H7 (cell line): Measurements from ENCODE around the gene HDAC10. TPM values are rescaled to one million over a fixed set of nuclear protein-coding genes. Genes with fewer than 3 reads are reported as not detected.
"Not testable (repeated sequence)": the region's sequence is repeated elsewhere in the genome, so short reads cannot be mapped to it uniquely, and the experiment has no call there.

Experiments
- DNase-seq: peaks from one replicate; pipeline ENCODE4 v3.0.0; 2012
- H3K27me3 ChIP-seq: 2 replicates; pipeline ENCODE4 v1.6.0; 2011; ENCODE audit warnings: mild to moderate bottlenecking, low read length; ENCODE audit not compliant: control insufficient read depth, insufficient read depth
- H3K36me3 ChIP-seq: replicated peaks from 2 replicates; pipeline ENCODE4 v1.5.1; 2011; ENCODE audit warnings: low read length; ENCODE audit not compliant: control insufficient read depth, insufficient read depth
- H3K4me3 ChIP-seq: 2 replicates; pipeline ENCODE4 v1.5.1; 2011; ENCODE audit warnings: low read depth, mild to moderate bottlenecking, control low read depth, low read length, moderate library complexity; ENCODE audit not compliant: insufficient read depth
- total RNA-seq: library from RNA; depleted of rRNA; stranded (reverse); fragments of >200 nt; shearing (Covaris generic); gene quantifications from 2 replicates; pipeline ENCODE4 v1.2.3, GENCODE V29; 2014

Gene HDAC10
- total RNA-seq, 1 experiment from 2014 or later = 15.7 TPM

DNA sequence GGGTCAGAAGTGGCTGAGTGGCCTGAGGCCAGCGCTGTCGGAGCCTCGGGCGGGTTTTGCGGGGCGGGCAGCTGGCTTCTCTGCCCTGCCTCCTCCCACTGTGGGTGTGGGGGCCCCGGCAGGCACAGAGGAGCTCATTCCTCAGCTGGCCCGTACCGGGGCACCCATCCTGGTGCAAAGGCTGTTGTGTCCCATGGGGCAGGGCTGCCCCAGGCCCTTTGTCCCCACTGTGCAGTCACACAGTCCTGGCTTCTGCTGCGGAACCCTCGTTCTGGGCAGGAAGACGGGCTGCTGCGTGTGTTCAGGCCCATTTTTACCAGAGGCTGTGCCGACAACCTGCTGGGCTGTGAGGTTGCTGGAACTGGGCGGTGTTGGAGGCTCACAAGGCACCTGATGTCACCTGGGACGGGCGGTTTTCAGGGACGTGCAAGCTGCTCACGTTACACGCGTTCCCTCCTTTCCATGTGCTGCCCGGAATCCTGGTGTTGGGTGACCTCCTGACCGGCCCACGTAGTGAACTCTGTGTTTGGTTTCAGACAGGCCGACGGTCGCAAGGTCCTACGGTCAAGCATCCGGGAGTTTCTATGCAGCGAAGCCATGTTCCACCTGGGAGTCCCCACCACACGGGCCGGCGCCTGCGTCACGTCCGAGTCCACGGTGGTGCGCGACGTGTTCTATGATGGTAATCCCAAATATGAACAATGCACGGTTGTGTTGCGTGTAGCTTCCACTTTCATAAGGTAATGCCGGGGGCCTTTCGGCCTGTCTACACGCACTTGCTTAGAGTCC is 45.1 kb downstream of the HDAC10 start:
- Histone ChIP-seq H3K36me3 (peaks cover 3% of the 10 kb centered on the region), H3K4me3 (no peak overlapping the region), H3K27me3 (0 out of 2 replicates have a peak, but pooled peaks cover 2% of the 10 kb centered on the region)
- DNase-seq = no peak

DNA sequence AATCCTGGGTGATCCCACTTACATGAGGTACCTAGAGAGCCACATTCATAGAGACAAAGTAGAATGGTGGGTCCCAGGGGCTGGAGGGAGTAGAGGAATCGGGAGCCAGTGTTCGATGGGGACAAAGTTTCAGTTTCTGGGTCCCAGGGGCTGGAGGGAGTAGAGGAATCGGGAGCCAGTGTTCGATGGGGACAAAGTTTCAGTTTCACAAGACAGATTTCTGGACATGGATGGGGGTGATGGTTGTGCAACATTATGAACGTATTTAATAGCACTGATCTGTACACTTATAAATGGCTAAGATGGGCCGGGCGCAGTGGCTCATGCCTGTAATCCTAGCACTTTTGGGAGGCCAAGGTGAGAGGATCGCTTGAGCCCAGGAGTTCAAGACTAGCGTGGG is 46.1 kb downstream of the HDAC10 start:
- DNase-seq, H3K36me3 ChIP-seq, H3K4me3 ChIP-seq, H3K27me3 ChIP-seq: not testable (repeated sequence)

DNA sequence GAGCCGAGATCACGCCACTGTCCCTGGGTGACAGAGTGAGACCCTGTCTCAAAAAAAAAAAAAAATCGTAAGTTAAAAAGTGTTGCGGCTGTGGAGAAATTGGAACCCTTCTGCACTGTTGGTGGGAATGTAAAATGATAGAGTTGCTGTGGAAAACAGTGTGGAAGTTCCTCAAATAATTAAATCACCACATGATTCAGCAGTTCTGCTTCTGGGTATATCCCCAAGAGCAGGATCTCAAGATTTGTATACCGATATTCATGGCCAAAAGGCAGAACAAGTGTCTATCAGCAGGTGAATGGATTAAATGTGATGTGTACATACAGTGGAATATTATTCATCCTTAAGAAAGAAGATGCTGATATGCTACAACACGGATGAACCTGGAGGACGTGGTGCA is 46.5 kb downstream of the HDAC10 start:
- no peak for DNase-seq
- H3K4me3 ChIP-seq = no peak overlapping the region
- H3K27me3 ChIP-seq = 0 out of 2 replicates have a peak, but pooled peaks cover 2% of the 10 kb centered on the region
- H3K36me3 ChIP-seq = no peaks in the 10 kb centered on the region

DNA sequence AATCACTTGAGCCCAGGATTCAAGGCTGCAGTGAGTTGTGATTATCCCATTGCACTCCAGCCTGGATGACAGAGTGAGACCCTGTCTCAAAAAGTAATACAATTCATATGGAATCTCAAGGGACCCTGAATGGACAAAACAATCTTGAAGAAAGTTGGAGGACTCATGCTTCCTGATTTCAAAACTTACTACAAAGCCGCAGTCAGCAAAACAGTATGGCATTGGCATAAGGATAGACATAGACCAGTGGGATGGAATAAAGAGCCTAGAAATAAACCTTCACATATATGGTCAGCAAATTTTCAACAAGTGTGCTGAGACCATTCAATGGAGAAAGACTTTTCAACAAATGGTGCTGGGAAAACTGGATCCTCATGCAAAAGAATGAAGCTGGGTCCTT is 47.8 kb downstream of the HDAC10 start:
- 0 out of 2 replicates have a peak, but pooled peaks cover 2% of the 10 kb centered on the region for H3K27me3 ChIP-seq
- DNase-seq = no peak
- no peaks in the 10 kb centered on the region for H3K36me3 ChIP-seq
- H3K4me3 ChIP-seq = no peak overlapping the region

DNA sequence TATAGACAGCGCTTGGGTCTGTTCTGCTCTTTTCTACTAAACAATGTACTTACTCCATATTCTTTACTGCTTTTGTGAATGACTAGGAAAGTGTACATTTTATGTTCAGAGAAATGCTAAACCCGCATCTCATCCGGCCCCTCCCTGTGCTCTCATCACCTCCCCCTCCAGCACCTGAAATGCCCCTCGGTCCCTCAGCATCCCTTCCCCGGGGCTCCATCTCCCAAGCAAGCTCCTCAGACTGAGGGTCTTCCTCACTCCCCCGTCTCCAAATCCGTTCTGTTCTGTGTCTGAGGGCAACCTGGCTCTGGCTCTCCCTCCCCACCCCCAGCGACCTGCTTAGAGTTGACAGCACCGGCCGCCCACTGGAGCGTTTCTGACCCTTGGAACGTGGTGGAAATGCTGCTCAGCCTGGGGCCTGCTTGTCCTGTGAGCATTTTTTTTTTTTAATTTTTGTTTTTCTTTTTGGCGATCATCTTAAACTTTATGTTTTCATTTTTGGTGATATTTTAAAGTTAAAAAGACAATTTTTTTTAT is 48.9 kb downstream of the HDAC10 start:
- DNase-seq = no peak
- 0 out of 2 replicates have a peak, but pooled peaks cover 2% of the 10 kb centered on the region for H3K27me3 ChIP-seq
- peak overlapping the region; percentile 63 for H3K4me3 ChIP-seq
- peaks cover under 1% of the 10 kb centered on the region for H3K36me3 ChIP-seq

DNA sequence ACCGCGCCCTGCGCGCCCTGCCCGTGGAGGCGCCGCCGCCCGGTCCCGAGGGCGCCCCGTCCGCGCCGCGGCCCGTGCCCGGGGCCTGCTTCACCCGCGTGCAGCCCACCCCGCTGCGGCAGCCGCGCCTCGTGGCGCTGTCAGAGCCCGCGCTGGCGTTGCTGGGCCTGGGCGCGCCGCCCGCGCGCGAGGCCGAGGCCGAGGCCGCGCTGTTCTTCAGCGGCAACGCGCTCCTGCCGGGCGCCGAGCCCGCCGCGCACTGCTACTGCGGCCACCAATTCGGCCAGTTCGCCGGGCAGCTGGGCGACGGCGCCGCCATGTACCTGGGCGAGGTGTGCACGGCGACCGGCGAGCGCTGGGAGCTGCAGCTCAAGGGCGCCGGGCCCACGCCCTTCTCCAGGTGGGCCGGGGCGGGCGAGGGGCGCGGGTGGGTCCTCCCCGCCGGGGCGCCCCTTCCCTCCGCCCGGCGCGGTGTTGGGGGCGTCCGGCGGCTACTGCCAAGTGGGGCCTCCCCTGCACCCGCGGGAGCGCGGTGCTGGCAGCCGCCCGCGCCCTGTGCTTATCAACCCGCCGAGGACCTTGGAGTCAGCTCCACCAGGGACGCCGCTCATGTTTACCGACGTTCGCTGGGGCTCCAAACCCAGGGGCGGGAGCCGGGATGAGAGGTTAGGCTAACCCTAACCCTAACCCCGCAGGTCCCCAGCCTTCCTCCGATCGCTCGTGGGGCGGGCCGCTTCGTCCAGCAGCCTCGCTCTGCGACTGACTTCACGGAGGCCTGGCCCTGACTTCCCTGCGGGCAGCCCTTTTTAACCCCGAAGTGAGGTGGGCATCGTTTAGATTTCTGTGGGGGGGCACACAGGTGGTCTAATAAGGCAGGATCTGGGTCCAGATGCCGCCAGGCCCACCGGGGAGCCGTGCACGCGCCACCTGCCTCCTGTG is 49.6 kb downstream of the HDAC10 start:
- H3K36me3 ChIP-seq = peaks cover 2% of the 10 kb centered on the region
- DNase-seq = peak; percentile 87
- H3K27me3 ChIP-seq = 0 out of 2 replicates have a peak, but pooled peaks cover 2% of the 10 kb centered on the region
- H3K4me3 ChIP-seq = peak overlapping the region; percentile 63

DNA sequence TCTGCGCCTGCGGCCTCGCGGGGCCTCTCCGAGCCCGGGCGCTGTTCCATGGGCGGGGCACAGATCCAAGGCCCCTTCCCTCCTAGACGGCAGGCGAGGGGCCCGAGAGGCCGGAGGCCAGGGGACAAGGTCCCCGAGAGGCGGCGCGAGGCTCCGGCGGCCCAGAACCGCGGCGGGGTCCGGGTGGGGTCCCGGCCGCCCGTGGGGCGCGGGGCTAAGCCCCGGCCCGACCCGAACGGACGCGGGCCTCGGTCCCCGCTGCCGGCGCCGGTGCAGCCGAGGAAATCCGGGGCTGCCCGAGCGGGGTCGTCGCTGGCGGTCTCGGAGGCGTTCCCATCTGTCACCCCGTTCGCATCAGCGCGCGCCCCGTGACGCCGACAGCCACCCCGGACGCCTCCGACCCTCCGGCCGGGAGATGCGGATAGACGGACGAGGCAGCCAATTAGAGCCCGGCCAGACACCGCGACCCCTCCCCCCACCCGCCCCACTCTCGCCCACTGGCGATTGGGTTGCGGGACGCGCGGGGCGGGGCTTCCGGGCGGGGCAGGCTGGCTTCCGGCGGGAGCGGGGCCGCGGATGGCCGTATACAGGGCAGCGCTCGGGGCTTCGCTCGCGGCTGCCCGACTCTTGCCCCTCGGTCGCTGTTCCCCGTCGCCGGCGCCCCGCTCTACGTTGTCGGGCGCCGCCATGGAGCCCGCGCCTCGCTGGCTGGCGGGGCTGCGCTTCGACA is 50.4 kb downstream of the HDAC10 start, which contains the start of gene SELENOO:
Gene SELENOO (plus strand): TSS at position 551 of the 730 bp plus-strand sequence. CDS start 26 bp downstream, at position 577.
- H3K4me3 ChIP-seq = peak within 1 kb of the TSS; percentile 63
- peaks cover 2% of the 10 kb centered on the region for H3K36me3 ChIP-seq
- H3K27me3 ChIP-seq = 0 out of 2 replicates have a peak, but pooled peaks cover 2% of the 10 kb centered on the region
- peak; percentile 100 for DNase-seq

DNA sequence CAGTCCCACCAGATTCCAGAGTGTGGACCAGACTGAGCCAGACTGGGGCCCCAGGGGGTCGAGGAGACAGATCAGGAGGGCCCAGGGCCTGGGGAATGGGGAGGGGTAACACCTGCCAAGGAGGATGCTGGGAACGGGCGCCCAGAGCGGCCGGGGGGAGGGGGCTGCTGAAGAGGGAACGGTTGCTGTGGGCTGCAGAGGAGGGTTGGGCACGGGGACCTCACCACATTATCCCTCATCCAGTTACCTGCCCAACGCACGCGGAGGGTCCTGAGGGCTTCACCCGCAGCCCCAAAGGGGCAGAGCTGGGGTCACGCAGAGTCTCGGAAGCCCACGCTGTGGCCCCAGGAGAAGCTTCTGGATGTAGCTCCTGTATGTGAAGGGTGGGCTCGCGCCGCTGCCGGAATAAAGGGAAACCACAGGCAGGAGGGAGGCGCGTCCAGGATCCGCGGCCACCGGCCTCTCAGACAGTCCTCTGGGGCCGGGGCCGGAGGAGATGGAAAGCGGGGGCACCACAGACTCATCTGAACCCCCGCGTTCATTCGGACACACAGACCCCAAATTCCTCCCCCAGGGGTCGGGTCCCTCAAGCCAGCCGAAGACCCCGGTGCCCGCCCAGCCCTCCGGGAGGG is 51.1 kb downstream of the HDAC10 start:
- DNase-seq = peak; percentile 94
- H3K36me3 ChIP-seq = peaks cover 4% of the 10 kb centered on the region
- H3K27me3 ChIP-seq = 0 out of 2 replicates have a peak, but pooled peaks cover 2% of the 10 kb centered on the region
- H3K4me3 ChIP-seq = peak overlapping the region; percentile 63

DNA sequence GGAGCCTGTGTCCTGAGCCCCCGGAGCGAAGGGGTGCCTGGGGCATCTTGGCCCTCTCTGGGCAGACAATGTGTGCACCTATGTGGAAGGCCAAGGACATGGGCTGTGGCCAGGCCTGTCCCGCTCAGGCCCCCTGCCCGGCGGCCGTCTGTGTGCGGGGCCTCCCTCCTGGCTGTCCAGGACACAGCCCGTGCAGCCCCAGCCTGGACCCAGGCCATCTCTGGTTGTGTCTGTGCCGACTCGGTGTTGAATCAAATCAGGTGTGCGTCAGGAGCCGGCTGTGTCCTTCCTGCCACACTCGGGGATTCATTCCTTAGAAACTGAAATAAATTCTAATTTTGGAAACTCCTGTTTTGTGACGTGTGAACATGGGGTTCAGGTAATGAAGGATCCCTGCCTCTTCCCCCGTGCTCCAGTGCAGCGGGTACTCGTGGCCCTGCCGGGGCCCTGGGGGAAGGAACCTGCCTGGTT is 51.8 kb downstream of the HDAC10 start:
- Histone ChIP-seq H3K36me3 (peaks cover 6% of the 10 kb centered on the region), H3K27me3 (0 out of 2 replicates have a peak, but pooled peaks cover 2% of the 10 kb centered on the region), H3K4me3 (no peak overlapping the region)
- DNase-seq = no peak

DNA sequence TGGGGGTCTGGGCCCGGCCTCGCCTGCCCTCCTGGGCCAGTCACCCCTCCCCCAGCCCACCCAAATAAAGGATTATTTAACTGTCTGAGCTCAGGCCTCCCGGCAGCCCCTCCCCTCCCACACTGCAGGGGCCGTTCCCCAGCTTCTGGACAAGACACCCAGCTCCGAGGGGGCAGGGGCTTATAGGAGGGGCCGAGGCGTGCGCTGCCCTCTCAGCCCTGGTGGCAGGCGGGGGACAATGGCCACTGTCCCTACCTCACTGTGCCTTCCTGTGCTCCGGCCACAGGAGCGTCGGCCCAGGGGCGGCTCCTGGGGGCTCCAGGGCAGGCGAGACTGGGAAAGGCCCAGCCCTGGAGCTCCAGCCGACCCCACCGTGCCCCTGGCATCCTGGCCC is 52.4 kb downstream of the HDAC10 start:
- Histone ChIP-seq H3K27me3 (0 out of 2 replicates have a peak, but pooled peaks cover 2% of the 10 kb centered on the region), H3K36me3 (peaks cover 6% of the 10 kb centered on the region), H3K4me3 (no peak overlapping the region)
- no peak for DNase-seq

DNA sequence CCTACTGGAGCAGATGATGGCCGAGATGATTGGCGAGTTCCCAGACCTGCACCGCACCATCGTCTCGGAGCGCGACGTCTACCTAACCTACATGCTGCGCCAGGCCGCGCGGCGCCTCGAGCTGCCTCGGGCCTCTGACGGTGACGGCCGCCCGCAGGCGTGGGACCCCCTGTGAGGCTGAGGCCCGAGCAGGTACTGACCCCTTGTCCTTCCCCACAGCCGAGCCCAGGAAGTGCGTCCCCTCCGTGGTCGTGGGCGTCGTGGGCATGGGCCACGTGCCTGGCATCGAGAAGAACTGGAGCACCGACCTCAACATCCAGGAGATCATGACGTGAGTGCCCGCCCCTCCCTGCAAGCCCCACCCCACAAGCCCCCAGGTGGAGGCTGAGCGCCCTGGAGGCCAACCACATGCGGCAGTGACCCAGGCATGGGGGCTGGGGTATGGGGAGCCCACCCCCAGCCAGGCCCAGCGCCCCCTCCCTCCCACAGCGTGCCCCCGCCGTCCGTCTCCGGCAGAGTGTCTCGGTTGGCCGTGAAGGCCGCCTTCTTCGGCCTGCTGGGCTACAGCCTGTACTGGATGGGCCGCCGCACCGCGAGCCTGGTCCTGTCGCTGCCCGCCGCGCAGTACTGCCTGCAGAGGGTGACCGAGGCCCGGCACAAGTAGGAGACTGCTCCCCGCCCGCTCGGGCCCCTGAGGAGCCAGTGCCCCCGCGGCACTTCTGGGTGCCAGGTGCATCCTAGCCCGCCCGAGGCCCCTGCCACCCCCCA is 53.0 kb downstream of the HDAC10 start:
- Histone ChIP-seq H3K4me3 (no peak overlapping the region), H3K27me3 (0 out of 2 replicates have a peak, but pooled peaks cover 2% of the 10 kb centered on the region), H3K36me3 (peaks cover 6% of the 10 kb centered on the region)
- DNase-seq = no peak

DNA sequence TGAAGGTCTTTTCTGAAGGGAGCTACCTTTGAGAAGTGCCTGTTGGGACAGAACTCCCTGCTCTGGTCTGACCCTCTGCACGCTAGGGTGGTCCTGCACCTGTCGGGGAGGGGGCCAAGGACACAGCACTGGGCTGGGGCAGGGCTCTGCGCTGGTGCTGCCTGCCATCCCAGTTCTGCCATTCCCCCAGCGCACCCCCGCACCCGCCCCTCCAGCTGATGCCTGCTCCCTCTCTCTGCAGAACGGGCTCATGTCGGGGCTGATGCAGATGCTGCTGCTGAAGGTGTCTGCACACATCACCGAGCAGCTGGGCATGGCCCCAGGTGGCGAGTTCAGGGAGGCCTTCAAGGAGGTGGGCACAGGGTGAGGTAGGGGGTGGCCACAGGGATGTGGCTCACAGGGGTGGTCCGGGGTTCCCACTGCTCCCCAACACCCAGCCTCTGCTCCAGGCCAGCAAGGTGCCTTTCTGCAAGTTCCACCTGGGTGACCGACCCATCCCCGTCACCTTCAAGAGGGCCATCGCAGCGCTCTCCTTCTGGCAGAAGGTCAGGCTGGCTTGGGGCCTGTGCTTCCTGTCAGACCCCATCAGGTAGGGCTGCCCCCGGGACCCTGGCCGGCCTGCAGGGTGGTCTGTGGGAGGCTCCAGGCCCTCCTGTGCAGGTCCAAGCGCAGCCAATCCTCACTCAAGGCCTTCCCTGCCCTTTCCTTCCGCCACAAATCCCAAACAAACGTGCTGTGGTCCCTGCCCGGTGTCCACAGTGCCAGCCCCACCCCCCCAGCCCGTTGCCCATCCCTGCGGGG is 53.9 kb downstream of the HDAC10 start:
- Histone ChIP-seq H3K27me3 (0 out of 2 replicates have a peak, but pooled peaks cover 2% of the 10 kb centered on the region), H3K4me3 (no peak overlapping the region), H3K36me3 (peaks cover 6% of the 10 kb centered on the region)
- no peak for DNase-seq
